ENCODE results near the gene GRID2IP. TPM values are rescaled to one million over a fixed set of nuclear protein-coding genes. Genes with fewer than 3 reads are reported as not detected.
A peak's percentile ranks its signal among the peaks of the same experiment; 100 is the strongest.
"Not testable (repeated sequence)": the region's sequence is repeated elsewhere in the genome, so short reads cannot be mapped to it uniquely, and the experiment has no call there.

GRID2IP gene
- total RNA-seq, 3 donors from 2014 or later (not counting 1 experiment from before 2014, with no cell fraction given) = 0.39 to 0.45 (median 0.40) TPM

GRCh38 chr7:6453734-6454133 is 97.5 kb downstream of the GRID2IP start:
- H3K4me3 ChIP-seq (ENCODE audit: low read length) = no peak overlapping the region
- Mint-ChIP-seq H3K27me3 (ENCODE audit: low read depth in 2 of 2) (no peaks in the 10 kb centered on the region), H3K4me3 (no peak overlapping the region), H3K4me1 (peaks cover 0 to 5% of the 10 kb centered on the region in 2 donors), H3K9me3 (no peaks in the 10 kb centered on the region), H3K27ac (no peak overlapping the region), H3K36me3 (no peaks in the 10 kb centered on the region)
- no peak overlapping the region for H3K27ac ChIP-seq (ENCODE audit: low read length)
- intact Hi-C loops (cut with micrococcal nuclease) = no loop called here
- no peaks in the 10 kb centered on the region for H3K9me3 ChIP-seq (ENCODE audit: control insufficient read depth, insufficient read depth, low read length)
- no peaks in the 10 kb centered on the region for H3K36me3 ChIP-seq (ENCODE audit: control insufficient read depth, insufficient read depth, low read length)
- ATAC-seq (no peak), DNase-seq (no peak)
- TF ChIP-seq CTCF (IDR thresholded peaks at IDR 0.05) = no peak
- H3K27me3 ChIP-seq (ENCODE audit: control insufficient read depth, insufficient read depth, low read length) = no peaks in the 10 kb centered on the region
- H3K4me1 ChIP-seq (ENCODE audit: control insufficient read depth, insufficient read depth, low read length) = peaks cover 4% of the 10 kb centered on the region
- WGBS (ENCODE audit: insufficient coverage) = 90% methylated on average over 4 of the region's 4 CpGs

GRCh38 chr7:6451224-6451705 is 100.0 kb downstream of the GRID2IP start:
- intact Hi-C loops (cut with micrococcal nuclease) = no loop called here
- TF ChIP-seq CTCF (IDR thresholded peaks at IDR 0.05) = no peak
- ATAC-seq (no peak), DNase-seq (no peak)
- no peaks in the 10 kb centered on the region for H3K9me3 Mint-ChIP-seq
- Histone ChIP-seq H3K4me1 (ENCODE audit: control insufficient read depth, insufficient read depth, low read length) (peaks cover 19% of the 10 kb centered on the region), H3K9me3 (ENCODE audit: control insufficient read depth, insufficient read depth, low read length) (no peaks in the 10 kb centered on the region), H3K36me3 (ENCODE audit: control insufficient read depth, insufficient read depth, low read length) (no peaks in the 10 kb centered on the region), H3K4me3 (ENCODE audit: low read length) (no peak overlapping the region), H3K27me3 (ENCODE audit: control insufficient read depth, insufficient read depth, low read length) (no peaks in the 10 kb centered on the region), H3K27ac (ENCODE audit: low read length) (no peak overlapping the region)
- peak overlapping the region; percentile 17 for H3K4me3 Mint-ChIP-seq
- H3K27me3 Mint-ChIP-seq (ENCODE audit: low read depth in 2 of 2) = no peaks in the 10 kb centered on the region
- no peaks in the 10 kb centered on the region for H3K36me3 Mint-ChIP-seq
- WGBS (ENCODE audit: insufficient coverage) = 94% methylated on average over 6 of the region's 6 CpGs
- peak overlapping the region in 1 of 2 donors; percentile 13 for H3K27ac Mint-ChIP-seq
- peaks cover 15 to 22% of the 10 kb centered on the region in 2 donors for H3K4me1 Mint-ChIP-seq

- H3K4me3 Mint-ChIP-seq; H3K36me3 Mint-ChIP-seq; intact Hi-C loops (cut with micrococcal nuclease); H3K27ac Mint-ChIP-seq; H3K27me3 ChIP-seq (ENCODE audit: control insufficient read depth, insufficient read depth, low read length); H3K36me3 ChIP-seq (ENCODE audit: control insufficient read depth, insufficient read depth, low read length); H3K27me3 Mint-ChIP-seq (ENCODE audit: low read depth in 2 of 2); H3K9me3 ChIP-seq (ENCODE audit: control insufficient read depth, insufficient read depth, low read length); H3K27ac ChIP-seq (ENCODE audit: low read length); DNase-seq; H3K4me3 ChIP-seq (ENCODE audit: low read length); H3K9me3 Mint-ChIP-seq; ATAC-seq: not testable (repeated sequence)
- H3K4me1 ChIP-seq (ENCODE audit: control insufficient read depth, insufficient read depth, low read length) = peaks cover 19% of the 10 kb centered on the region
- H3K4me1 Mint-ChIP-seq = peaks cover 20 to 27% of the 10 kb centered on the region in 2 donors
- WGBS (ENCODE audit: insufficient coverage) = 100% methylated on average over 9 of the region's 10 CpGs
Measured at GRCh38 chr7:6450591-6450990, 100.7 kb downstream of the GRID2IP start.

- intact Hi-C loops (cut with micrococcal nuclease); H3K27me3 Mint-ChIP-seq (ENCODE audit: low read depth in 2 of 2): not testable (repeated sequence)
- H3K4me3 Mint-ChIP-seq = peak overlapping the region; percentile 28
Measured at GRCh38 chr7:6449884-6450283, 101.4 kb downstream of the GRID2IP start.

More at GRCh38 chr7:6449884-6450283, 101.4 kb downstream of the GRID2IP start:
- H3K27ac Mint-ChIP-seq; H3K36me3 ChIP-seq (ENCODE audit: control insufficient read depth, insufficient read depth, low read length); H3K4me3 ChIP-seq (ENCODE audit: low read length); DNase-seq; H3K9me3 ChIP-seq (ENCODE audit: control insufficient read depth, insufficient read depth, low read length); H3K36me3 Mint-ChIP-seq; H3K27ac ChIP-seq (ENCODE audit: low read length); H3K9me3 Mint-ChIP-seq; ATAC-seq; H3K27me3 ChIP-seq (ENCODE audit: control insufficient read depth, insufficient read depth, low read length): not testable (repeated sequence)
- 94% methylated on average over 10 of the region's 11 CpGs for WGBS (ENCODE audit: insufficient coverage)
- peaks cover 20 to 27% of the 10 kb centered on the region in 2 donors for H3K4me1 Mint-ChIP-seq
- H3K4me1 ChIP-seq (ENCODE audit: control insufficient read depth, insufficient read depth, low read length) = peaks cover 19% of the 10 kb centered on the region

Measured in natural killer cell (primary cell).